Body of pancreas (tissue), 4 donors: Measurements from ENCODE around the gene UXS1.

ENCODE experiments used
- POLR2A ChIP-seq, 3 donors: fragments of 450-650 bp; IDR thresholded peaks; one replicate each; pipeline ENCODE4 v1.6.1; 2016; ENCODE audit warnings: antibody characterized with exemption in 3 of 3, mild to moderate bottlenecking in 2 of 3
- TF ChIP-seq, protein P1 (sequence below), 7 experiments: fragments of 450-650 bp in 4 of 7; fragments of 200-600 bp in 3 of 7; sonication (generic) in 3 of 7; IDR thresholded peaks; one replicate each; pipeline ENCODE4 v1.5.1; 2016 to 2019; ENCODE audit warnings: antibody characterized with exemption in 7 of 7

DNA sequence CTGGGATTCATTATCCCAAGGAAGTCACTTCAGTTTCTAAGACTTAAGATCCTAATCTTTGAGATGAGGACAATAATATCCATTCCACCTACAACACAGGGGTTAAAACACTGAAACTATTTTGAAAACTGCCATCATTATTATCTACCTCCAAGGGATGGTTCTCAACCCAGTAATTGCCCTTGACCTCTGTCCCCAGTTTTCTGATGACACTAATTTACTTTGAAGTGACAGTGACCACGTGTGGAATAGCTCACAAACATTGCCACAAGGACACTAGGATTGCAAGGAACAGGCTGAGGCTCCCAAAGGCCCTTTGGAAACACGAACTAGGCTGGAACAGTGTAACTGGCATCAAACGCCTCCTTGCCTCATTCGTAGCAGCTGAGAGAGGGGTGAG is 78.4 kb downstream of the UXS1 start:
- TF ChIP-seq, protein P1, sequence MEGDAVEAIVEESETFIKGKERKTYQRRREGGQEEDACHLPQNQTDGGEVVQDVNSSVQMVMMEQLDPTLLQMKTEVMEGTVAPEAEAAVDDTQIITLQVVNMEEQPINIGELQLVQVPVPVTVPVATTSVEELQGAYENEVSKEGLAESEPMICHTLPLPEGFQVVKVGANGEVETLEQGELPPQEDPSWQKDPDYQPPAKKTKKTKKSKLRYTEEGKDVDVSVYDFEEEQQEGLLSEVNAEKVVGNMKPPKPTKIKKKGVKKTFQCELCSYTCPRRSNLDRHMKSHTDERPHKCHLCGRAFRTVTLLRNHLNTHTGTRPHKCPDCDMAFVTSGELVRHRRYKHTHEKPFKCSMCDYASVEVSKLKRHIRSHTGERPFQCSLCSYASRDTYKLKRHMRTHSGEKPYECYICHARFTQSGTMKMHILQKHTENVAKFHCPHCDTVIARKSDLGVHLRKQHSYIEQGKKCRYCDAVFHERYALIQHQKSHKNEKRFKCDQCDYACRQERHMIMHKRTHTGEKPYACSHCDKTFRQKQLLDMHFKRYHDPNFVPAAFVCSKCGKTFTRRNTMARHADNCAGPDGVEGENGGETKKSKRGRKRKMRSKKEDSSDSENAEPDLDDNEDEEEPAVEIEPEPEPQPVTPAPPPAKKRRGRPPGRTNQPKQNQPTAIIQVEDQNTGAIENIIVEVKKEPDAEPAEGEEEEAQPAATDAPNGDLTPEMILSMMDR (IDR thresholded peaks at IDR 0.05), result no peak
- TF ChIP-seq POLR2A (IDR thresholded peaks at IDR 0.05), result no peak
